Activated CD4-positive, alpha-beta T cell treated with anti-CD3 and anti-CD28 coated beads, Interleukin-2, amount 50 U/mL, for 4 hours (primary cell): Measurements from ENCODE around the gene PNMT.
"Not testable (repeated sequence)": the region's sequence is repeated elsewhere in the genome, so short reads cannot be mapped to it uniquely, and the experiment has no call there.

Experiments
- DNase-seq, 2 experiments: peaks; one replicate each; pipeline ENCODE4 v3.0.0-alpha.2; 2020

The PNMT gene

DNA sequence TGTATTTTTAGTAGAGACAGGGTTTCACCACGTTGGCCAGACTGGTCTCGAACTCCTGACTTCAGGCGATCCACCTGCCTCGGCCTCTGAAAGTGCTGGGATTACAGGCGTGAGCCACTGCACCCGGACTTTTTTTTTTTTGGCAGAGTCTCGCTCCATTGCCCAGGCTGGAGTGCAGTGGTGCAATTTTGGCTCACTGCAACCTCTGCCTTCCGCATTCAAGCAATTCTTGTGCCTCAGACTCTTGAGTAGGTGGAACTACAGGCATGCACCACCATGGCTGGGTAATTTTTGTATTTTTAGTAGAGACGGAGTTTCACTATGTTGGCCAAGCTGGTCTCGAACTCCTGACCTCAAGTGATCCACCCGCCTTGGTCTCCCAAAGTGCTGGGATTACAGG lies 42.8 kb downstream of the PNMT start:
- DNase-seq, result not testable (repeated sequence)

DNA sequence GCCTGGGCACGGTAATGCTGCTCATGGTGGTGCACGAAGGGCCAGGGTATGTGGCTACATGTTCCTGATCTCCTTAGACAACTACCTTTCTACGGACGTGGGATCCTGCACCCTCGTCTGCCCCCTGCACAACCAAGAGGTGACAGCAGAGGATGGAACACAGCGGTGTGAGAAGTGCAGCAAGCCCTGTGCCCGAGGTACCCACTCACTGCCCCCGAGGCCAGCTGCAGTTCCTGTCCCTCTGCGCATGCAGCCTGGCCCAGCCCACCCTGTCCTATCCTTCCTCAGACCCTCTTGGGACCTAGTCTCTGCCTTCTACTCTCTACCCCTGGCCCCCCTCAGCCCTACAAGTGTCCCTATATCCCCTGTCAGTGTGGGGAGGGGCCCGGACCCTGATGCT lies 43.6 kb downstream of the PNMT start:
- DNase-seq, result no peak

- DNase-seq, result no peak
These were observed 46.0 kb downstream of the PNMT start for GRCh38 chr17:39714234-39714633.

DNA sequence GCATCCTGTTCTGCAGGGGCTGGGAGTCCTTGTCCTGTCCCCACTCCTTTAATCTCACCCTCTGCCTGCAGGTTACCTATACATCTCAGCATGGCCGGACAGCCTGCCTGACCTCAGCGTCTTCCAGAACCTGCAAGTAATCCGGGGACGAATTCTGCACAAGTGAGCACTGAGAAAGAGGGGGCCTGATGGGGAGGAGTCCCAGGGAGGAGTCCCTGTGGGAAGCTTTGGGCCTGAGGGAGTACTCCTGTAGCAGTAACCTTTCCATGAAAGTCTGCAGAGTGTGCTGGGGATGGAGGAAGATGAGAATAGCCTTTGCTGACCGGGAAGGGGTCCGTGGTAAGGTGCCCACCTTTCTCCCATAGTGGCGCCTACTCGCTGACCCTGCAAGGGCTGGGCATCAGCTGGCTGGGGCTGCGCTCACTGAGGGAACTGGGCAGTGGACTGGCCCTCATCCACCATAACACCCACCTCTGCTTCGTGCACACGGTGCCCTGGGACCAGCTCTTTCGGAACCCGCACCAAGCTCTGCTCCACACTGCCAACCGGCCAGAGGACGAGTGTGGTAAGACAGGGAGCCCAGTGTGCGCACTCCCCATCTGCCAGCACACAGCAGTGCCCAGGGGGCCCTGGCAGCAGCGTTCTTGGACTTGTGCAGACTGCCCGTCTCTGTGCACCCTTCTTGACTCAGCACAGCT lies 47.3 kb downstream of the PNMT start:
- no peak for DNase-seq

GRCh38 chr17:39716073-39716818 lies 48.0 kb downstream of the PNMT start:
- no peak for DNase-seq

DNA sequence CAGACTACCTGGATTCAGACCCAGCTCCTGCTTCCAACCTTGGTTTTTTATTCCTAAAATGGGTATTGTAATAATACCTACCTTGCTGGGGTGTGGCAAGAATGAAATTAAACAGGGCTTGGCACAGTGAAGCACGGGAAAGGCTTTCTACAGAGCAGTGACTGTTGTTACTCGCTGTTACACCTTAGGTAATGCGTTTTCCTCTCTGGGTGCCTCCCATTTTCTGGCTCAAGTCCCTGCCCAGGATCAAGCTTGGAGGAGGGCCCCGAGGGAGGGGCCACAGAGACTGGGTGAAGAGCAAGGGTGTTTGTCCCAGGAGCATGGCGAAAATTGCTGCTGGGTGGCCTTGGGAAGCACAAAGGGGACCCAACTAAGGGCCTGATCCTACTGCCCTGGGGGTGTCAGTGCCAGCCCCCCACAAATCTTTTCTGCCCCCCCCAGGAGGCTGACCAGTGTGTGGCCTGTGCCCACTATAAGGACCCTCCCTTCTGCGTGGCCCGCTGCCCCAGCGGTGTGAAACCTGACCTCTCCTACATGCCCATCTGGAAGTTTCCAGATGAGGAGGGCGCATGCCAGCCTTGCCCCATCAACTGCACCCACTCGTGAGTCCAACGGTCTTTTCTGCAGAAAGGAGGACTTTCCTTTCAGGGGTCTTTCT lies 48.8 kb downstream of the PNMT start:
- no peak for DNase-seq

- DNase-seq, result no peak
These were observed 49.4 kb downstream of the PNMT start for GRCh38 chr17:39717660-39718059.

DNA sequence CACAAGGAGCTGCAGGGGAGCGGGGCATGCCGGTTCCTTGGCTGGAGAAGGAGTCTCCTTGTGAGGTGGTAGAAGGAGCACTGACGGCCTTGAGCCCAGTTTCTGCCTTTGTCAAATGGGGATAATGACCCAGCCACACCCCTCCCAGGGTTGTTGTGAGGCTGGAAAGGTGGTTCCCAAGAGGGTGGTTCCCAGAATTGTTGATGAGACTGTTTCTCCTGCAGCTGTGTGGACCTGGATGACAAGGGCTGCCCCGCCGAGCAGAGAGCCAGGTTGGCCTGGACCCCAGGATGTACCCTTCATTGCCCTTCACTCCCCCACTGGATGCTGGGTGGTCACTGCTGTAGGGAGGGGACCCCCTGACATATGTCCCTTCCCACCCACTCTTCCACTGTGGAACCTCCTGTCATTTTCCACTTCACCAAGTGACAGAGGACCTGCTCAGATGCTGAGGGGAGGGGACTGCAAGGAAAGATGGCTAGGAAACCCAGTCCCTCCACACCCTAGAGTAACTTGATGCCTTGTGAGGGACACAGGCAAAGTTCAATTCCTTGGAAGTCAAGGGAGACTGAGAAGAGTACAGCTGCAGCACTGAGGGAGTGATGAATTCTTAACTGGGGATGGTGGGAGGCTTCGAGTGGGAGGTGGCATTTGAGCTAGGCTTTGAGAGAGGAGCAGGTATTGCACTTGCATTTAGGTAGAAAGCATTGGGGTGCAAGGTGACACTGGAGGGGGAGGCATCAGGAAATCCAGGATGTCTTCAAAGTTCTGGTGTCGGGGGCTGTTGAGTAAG lies 51.5 kb downstream of the PNMT start:
- no peak for DNase-seq
